Measurements from ENCODE around the gene NPPB.

Gene NPPB

DNA sequence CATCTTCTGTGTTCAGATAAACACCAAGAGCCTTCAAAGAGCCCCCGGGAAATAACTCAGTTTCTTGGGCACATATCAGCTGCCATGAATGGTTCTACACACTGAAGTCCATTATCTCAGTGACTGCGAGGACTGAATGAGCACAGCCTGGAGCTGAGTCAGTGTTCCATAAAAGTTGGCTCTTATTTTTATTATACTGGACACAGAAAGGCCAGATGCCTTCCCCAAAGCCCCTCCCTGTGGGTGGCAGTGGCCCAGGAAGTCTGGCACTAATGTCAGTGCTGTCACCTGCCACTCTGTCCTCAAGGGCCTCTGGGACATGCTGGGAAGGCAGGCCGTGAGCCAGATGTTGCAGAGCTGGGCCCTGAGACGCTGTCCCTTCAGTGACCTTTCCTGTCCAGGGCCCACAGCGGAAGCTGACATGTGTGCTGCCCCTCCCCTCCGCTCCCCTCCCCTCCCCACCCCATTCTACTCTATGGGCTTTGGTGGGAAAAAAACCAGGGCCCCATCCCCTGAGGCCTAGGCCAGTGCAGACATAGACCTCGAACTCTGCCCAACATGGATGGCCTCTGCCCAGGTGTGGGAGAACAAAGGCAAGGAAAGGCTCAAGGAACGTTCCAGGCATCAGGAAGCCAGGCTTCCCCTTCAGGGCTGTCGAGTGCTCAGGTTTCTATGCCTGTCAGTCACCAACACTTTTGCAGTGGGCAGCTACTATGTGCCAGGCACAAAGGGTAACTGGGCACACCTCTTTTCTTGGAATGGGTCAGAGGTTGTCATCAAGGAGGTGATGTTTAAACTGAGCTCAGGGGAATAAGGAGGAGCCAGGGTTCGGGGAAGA is 22.4 kb upstream of the NPPB start:
- no peak for DNase-seq

DNA sequence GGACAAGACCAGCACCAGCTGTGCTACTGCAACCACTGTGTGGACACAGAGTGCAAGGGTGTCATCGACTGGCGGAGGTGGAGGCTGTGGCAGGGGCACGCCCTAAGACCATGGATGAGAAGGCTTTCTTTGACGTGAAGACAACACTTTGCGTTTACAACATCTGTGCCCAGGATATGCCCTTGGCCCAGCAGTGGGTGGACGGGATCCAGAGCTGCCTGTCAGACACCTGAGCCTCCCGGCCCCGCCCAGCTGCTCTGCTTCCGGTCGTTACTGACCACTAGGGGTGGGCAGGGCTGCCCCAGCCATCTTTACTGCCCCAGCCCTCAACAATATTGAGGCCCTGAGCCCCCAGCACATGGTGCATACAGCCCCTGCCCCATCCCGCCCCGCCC is 21.4 kb upstream of the NPPB start:
- no peak for DNase-seq

DNA sequence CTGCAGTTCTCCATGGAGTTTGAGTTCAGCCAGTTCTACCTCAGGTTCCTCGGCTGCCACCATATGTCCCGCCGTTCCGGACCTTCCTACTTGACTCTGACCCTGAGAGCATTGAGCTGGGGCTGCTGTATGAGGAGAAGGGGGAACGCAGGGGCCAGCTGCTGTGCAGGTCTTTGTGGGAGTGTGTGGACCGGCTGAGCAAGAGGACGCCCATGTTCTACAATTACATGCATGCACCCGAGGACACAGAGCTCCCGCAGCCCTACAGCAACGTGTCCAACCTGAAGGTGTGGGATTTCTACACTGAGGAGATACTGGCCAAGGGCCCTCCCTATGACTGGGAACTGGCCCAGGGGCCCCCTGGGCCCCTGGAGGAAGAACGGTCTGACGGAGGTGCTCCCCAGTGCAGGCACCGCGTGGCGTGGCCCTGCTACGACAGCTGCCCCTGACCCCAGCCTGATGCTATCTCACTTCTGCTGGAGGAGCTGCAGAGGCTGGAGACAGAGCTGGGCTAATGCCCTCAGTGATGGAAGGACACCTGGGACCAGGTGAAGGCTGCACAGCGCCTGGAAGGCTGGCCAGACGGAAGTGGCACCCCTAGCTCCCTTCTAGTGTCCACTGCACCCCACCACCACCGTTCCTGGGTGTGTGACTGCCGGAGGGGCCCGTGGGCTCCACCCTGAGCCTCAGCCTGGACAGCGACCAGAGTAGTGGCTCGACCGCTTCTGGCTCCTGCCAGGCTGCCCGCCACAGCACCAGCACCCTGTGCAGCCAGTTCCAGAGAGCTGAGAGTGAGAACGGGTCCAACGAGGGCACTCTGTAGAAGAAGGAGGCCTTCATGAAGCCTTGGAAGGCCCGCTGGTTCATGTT is 20.8 kb upstream of the NPPB start:
- no peak for DNase-seq

- DNase-seq, result no peak
Measured at GRCh38 chr1:11878891-11879190, 20.1 kb upstream of the NPPB start.

GRCh38 chr1:11878081-11878890 is 19.5 kb upstream of the NPPB start:
- DNase-seq, result no peak

DNA sequence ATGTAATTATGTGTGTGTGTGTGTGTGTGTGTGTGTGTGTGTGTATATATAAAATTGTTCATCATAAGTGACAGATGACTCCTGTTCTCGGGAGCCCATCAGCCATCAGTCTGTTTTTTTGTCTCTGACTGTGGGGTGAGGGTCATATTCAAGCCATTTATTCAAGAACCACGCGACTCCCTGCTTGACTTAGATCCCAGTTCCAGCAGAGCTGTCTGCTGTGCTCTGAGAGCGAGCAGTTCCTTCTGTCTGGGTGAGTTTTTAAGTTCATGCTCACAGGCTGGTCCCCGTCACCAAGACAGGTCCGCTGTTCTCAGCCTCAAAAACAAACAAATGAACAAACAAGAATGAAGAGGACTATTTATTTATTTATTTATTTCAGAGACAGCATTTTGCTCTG is 18.3 kb upstream of the NPPB start:
- no peak for DNase-seq

DNA sequence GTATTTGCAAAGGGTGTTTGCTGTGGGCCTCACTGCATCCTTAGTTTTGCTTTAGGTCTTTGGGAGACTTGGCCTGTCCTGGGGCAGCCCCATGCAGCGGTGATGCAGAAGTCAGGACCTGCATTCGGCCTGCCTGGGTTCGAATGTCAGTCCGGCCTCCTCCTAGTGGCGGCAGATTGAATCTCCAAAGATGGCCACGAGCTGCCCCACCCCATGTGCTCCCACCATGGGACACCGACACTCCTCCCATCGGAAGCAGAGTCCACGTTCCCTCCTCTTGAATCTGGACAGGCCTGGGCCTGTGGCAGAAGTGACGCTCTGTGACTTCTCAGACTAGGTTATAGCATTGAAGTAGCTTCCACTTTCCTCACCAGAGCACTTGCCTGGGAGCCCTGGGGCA is 16.3 kb upstream of the NPPB start:
- DNase-seq, result no peak

GRCh38 chr1:11874624-11875023 is 15.9 kb upstream of the NPPB start:
- no peak for DNase-seq

DNA sequence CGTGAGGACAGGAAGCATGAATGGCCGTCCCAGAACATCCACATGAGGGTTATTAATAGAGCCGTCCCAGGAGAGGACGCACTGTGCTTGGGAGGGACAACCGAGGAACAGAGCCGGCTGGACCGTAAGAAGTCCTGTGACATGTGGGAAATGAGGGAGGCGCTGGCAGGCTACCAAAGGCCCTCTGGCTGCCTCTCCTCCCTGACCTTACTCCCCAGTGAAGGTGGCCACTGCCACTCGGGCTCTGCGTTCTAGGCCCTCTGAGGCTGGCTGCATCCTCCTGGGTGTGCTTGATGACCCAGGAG is 15.5 kb upstream of the NPPB start:
- no peak for DNase-seq

DNA sequence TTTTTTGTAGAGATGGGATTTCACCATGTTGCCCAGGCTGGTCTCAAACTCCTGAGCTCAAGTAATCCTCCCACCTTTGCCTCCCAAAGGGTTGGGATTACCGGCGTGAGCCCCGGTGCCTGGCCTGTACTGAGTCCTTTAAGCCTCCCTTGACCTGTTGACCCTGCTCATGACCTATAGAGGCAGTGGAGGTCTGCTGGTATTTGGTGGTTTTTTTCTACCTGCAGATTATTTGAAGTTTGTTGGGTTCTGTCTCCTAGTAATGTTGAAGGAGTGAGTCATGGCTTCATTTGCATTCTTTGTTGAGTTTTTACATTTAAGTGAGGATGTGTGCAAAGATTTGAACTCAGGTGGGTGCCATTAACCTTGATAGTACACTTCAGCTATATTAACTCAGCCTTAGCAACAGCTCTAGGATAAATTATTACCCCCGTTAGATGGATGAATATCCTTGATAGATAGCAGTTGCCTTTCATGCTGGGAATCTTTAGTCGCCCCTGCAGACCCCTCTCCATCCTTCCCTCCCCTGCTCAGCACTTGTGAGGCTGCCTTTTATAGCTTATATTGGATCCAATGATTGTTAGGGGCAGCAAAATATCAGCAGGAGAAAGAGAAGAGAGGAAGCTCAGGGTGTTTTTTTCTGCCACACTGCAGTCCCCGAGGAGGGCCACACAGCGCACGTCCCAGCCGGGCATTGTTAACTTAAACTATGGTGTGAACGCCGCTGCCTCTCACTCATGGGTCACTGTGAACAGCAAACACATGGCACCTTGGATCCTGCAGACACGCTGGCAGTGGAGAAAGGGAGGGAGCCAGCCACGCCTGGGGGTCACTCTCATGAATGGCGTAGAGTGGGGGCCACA is 14.9 kb upstream of the NPPB start:
- DNase-seq, result no peak

DNA sequence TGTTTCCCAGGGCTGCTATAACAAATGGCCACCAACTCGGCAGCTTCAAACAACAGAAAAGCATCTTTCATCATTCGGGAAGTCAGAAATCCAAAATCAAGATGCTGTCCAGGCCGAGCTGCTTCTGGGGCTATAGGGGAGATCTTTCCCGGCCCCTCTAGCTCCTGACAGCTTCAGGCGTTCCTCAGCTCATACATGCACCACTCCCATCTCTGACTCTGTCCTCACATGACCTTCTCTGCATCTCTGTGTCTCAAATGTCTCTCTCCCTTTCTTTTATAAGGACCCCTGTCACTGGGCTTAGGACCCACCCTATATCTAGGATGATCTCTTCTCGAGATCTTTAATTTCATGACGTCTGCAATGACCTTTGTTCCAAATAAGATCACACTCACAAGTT is 13.8 kb upstream of the NPPB start:
- DNase-seq, result no peak

DNA sequence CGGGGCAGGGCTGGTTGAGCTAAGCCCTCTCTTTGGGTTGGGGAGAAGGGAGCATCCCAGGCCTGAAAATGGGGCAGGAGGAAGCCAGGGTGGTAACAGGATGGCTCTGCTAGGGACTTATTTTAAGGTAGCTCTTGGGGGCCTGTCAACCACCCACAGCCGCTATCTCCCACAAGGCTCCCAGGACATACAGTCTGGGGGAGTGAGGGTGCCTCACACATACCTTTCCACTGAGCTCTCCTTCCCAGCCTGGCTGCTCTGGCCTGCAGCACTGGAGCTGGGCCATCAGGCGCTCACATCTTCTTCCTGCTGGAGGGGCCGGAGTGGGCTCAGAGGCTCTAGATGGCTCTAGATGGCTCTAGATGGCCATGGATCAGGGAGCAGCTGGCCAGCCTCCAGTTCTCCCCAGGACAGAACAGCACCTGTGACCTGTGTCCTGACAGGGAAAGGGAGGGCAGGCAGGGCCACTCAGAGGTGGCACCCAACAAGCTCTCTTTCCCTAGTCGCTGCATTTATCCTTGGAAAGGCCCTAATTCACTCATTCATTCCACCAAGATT is 11.0 kb upstream of the NPPB start:
- DNase-seq, result no peak

- no peak for DNase-seq
Measured at GRCh38 chr1:11869104-11869503, 10.4 kb upstream of the NPPB start.

DNA sequence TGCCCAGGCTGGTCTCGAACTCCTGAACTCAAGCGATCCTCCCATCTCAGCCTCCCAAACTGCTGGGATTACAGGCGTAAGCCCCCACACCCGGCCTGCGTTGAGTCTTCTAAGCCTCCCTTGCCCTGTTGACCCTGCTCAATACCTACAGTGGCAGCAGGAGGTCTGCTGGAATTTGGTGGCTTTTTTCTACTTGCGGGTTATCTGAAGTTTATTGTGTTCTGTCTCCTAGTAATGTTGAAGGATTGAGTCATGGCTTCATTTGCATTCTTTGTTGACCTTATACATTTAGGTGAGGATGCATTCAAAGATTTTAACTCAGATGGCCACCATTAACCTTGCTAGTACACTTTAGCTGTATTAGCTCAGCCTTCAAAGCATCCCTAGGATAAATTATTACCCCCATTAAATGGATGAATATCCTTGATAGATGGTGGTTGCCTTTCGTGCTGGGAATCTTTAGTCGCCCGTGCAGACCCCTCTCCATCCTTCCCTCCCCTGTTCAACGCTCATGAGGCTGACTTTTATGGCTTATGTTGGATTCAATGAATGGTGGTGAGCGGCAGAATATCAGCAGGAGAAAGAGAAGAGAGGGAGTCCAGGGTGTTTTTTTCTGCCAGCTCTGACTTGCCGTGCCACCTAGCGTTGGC is 9.7 kb upstream of the NPPB start:
- DNase-seq, result no peak

DNA sequence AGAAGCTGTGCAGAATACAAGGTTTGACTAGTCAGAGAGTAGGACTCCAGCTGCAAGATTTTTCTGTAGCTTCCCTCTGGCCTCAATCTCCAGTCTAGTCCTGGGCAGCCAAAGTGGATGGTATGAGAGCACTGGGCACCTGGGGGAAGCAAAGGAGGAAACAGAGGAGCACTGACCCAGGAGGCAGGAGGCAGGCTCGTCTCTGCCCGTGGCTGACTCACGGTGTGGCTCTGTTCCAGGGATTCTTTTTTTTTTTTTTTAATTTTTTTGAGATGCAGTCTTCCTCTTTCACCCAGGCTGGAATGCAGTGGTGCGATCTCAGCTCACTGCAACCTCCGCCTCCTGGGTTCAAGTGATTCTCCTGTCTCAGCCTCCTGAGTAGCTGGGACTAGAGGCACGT is 4.1 kb upstream of the NPPB start:
- no peak for DNase-seq

GRCh38 chr1:11860587-11860986 is 1.8 kb upstream of the NPPB start:
- DNase-seq, result no peak

- DNase-seq, result no peak
Measured at GRCh38 chr1:11860083-11860482, 1.3 kb upstream of the NPPB start.

DNA sequence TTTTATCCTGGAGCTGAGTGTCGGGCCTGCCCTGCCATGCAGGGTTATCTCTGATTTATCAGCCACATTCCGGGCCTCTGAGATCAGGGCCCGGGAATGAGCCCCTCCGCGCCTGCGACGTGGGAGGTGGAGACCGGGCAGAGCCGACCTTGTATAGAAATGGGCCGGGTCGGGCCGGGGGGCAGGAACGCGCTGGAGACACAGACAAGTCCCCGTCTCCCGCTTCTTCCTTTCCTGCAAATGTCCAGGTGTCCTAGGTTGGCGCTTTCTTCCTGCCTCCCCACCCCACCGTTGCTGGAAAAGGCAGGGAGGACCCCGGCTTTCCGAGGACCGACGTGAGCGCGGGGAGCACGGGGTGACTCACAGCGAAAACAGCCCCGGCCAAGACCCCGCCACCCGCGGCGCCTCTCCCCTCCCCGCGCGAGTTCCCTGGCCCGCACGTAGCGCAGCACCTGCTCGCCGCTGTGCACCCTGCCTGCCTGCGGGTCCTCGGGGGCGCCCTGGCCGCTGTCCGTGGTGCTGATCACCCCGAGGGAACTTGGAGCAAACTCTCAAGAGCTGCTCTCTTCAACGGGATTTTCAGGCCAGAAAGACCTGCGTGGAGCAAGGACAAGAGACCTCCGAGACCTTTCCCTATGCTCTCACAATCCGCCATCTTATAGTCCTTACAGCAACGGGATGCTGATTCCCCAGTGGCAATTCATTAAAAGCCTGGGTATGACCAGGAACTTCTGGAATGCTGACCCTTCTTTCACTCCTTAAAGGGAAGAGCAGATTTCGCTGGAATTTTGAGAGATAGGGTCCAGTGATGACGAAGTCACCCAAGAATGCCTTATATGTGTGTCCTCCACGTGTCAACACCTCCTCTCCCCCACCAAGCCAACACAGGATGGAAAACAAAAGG is 475 bp upstream of the NPPB start:
- no peak for DNase-seq

DNA sequence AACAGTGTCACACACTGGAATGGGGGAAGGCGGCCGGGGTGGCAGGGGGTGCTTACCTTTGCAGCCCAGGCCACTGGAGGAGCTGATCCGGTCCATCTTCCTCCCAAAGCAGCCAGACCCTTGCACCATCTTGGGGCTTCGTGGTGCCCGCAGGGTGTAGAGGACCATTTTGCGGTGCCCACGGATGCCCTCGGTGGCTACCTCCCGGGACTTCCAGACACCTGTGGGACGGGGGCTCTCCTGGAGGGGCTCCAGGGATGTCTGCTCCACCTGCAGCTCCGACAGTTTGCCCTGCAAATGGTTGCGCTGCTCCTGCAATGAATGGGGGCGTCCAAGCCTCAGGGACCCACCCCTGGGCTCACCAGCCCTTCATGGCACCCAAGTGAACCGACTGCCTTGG is 587 bp downstream of the NPPB start:
- DNase-seq, result no peak

GRCh38 chr1:11857164-11857851 is 1.4 kb downstream of the NPPB start:
- peak; percentile 18 for DNase-seq
